AG08395 (cell line): ENCODE data around the gene AANAT.
"Not testable (repeated sequence)": the region's sequence is repeated elsewhere in the genome, so short reads cannot be mapped to it uniquely, and the experiment has no call there.

ENCODE experiments used
- DNase-seq: peaks from one replicate; pipeline ENCODE4 v3.0.0; 2012; ENCODE audit warnings: mixed read lengths, low spot score

The AANAT gene

GRCh38 chr17:76506408-76507345 is 39.3 kb downstream of the AANAT start:
- peak; percentile 87 for DNase-seq

GRCh38 chr17:76508472-76509063 is 41.2 kb downstream of the AANAT start:
- DNase-seq = not testable (repeated sequence)

- DNase-seq = no peak
Measured at GRCh38 chr17:76510831-76511244, 43.4 kb downstream of the AANAT start.

DNA sequence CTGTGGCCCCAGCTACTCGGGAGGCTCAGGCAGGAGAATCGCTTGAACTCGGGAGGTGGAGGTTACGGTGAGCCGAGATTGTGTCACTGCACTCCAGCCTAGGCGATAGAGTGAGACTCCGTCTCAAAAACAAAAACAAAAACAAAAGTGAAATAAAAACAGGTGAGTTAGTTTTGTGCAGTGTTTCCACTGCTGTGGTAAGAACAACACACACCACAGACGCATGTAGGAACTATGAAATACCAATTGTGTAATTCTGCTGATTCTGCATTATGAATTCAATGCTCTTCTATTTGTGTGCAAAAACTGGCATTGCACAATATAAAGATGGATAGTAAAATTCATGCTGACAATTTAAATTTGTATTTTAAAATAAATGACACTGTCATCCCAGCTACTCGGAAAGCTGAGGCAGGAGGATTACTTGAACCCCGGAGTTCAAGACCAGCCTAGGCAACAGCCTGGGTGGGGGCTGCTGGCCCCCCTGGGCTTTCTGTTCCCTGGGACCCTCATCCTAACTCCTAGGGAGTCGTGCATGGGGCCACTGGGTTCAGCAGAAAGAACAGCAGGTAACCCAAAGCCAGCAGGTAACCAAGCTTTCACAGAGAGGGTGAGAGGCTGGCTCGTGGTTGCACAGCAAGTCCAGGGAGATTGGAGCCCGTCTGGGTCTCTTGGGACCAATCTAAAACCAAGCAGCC is 44.4 kb downstream of the AANAT start:
- DNase-seq = no peak

DNA sequence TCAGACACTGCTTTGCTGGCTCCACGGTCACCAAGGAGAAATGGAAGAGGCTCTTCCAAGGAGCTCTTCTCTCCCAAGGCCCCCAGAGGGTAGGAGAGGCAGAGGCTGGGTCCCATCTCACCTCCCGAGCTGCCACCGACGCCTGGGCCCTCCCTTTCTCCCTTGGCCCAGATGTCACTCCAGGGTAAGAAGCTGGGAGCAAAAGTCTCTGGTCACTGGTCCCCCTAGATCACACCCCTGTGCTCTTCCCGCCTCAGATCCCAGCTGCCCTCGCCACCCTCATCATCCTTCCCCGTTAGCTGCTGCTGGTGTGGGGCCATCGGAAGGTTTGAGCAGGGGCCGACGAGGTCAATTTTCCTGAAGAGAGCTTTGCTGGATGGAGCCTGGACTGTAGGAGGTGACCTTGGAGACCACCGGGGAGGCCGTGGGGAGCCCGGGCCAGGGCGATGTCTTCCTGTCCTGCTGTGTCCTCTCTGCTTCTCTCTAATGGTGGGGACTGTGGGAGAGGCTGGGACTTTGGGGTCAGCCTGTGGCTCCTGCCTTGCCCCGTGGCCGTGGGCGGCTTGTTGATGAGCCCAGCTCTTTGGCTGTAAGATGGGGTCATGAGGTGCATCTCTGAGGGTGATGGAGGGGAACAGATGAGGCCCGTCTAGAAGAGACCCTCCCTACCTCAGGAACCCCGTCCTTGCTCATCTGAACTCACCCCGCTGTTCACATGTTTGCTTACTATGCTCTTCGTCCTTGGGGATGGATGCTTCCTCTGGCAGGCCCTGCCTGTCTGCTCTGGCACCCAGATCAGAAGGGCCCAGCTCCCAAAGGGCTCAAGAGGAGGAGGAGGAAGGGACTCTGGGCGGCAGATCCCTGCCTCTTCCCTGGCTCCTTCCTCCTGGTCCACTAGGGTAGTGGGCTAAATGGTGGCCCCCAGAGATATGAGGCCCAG is 45.2 kb downstream of the AANAT start:
- DNase-seq = no peak

GRCh38 chr17:76513306-76513692 is 45.9 kb downstream of the AANAT start:
- DNase-seq = no peak

GRCh38 chr17:76514355-76514754 is 47.0 kb downstream of the AANAT start:
- not testable (repeated sequence) for DNase-seq

DNA sequence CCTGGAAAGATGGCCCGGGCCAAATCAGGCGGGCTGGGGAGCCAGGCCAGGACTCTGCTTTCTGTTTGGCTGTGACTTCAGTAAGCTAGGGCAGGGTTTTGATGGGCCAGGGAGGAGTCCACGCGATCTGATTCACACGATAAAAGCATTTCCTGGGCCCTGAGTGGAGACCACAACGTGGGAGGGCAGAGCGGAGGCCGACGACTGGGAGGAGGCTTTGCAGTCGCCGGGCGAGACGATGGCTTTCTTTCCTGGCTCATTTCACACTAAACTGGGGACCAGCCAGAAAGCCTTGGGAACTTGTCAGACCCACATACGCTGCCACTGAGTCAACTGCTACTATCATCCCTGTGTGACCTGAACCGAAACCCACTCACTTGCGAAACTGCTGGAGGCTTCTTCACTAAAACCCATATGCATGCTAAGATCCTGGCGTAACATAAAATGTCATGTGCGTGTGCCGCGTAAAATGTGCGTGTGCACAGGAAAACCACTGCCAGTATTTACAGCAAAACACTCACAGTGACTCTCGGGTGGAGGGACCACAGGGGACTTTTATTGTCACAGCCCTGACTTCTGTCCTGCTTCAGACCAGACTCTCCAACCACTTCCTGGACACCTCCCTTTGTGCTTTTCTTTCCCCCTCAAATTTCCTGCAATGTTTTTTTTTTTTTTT is 48.0 kb downstream of the AANAT start:
- peak; percentile 98 for DNase-seq

DNA sequence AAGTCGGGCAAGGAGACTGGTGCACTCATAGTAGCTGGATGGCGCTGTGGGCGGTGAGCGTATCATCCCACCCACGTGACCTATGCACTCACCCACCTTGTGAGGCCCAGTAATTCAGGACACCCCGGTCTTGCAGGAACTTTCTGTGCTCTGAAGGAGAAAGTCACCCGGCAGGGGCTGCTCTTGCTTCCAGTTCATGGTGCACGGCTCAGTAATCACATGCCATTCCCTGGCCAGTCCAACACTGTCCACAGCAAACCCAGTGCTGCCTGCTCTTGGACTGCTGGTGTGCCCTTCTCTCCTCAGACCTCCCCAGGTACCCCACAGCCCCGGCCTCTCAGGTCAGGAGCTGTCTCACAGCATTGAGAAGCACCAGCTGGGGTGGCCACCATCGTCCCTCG is 50.2 kb downstream of the AANAT start:
- DNase-seq = no peak

DNA sequence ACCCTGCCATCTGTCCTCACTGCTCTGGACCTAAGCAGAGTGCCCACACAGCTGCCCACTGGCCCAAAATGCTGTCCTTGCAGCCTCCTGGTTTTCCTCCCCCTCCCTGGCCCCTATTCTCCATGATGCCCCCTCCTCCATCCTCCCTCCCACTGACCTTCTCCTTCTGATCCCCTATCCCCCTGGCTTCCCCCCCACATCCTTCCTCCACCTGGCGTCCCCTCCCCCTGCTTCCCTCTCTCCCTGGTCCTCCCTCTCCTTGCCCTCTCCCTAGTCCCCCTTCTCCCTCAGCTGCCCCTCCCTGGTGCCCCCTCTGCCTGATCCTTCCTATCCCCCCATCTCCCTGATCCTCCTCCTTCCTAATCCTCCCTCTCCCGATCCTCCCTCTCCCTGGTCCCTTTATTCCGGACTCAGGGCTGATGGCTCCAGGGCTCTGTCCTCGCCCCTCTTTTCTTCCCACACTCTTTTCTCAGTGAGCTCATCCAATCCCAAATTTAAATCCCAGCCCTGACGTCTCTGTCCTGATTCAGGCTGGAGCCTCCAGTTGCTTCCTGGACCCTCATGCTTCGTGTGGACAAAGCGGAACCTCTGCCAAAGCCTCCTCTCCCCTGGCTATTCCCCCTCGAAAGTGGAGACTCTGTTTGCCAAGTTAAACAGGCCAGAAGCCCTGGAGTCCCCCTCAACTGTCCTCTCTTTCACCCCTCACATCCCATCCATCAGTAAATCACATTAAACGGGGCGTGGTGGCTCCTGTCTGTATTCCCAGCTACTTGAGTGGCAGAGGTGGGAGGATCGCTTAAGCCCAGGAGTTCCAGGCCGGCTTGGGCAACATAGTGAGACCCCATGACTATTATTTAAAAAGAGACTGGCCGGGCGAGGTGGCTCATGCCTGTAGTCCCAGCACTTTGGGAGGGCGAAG is 51.9 kb downstream of the AANAT start:
- no peak for DNase-seq
